MCF 10A (cell line): ENCODE data around the gene AICDA. TPM values are rescaled to one million over a fixed set of nuclear protein-coding genes. Genes with fewer than 3 reads are reported as not detected.
A peak's percentile ranks its signal among the peaks of the same experiment; 100 is the strongest.
"Not testable (repeated sequence)": the region's sequence is repeated elsewhere in the genome, so short reads cannot be mapped to it uniquely, and the experiment has no call there.

ENCODE experiments used
- BruUV-seq: library from RNA; stranded (reverse); fragments of 400-500 nt; replicated peaks from 2 replicates; lab custom pipeline; 2021; lab: Mats Ljungman, UMichigan
- CTCF ChIA-PET: fragments of 300-600 bp; sonication (Branson Sonifier 250); formaldehyde crosslinking; extraction: SDS; loops from one replicate; lab custom pipeline; 2021; ENCODE audit warnings: antibody characterized with exemption, inconsistent platforms; lab: Yijun Ruan, JAX
- POLR2A ChIA-PET: fragments of 300-600, 350-650 bp; sonication (Branson Sonifier 250); formaldehyde crosslinking; extraction: SDS; loops from one replicate; lab custom pipeline; 2020; ENCODE audit warnings: antibody characterized with exemption, inconsistent platforms; lab: Yijun Ruan, JAX
- DNase-seq: peaks from one replicate; pipeline ENCODE4 v3.0.0-alpha.2; 2018; ENCODE audit not compliant: unreplicated experiment
- H3K27ac Mint-ChIP-seq: one replicate; pipeline ENCODE4 v1.8.0; 2022; ENCODE audit warnings: mild to moderate bottlenecking, low read depth, mixed read lengths; ENCODE audit not compliant: unreplicated experiment
- H3K27me3 Mint-ChIP-seq: one replicate; pipeline ENCODE4 v1.8.0; 2022; ENCODE audit warnings: mixed read lengths; ENCODE audit not compliant: insufficient read depth, unreplicated experiment
- H3K36me3 Mint-ChIP-seq: one replicate; pipeline ENCODE4 v1.8.0; 2022; ENCODE audit warnings: mild to moderate bottlenecking, moderate library complexity, mixed read lengths; ENCODE audit not compliant: insufficient read depth, unreplicated experiment
- H3K4me1 Mint-ChIP-seq: one replicate; pipeline ENCODE4 v1.8.0; 2022; ENCODE audit warnings: mixed read lengths; ENCODE audit not compliant: insufficient read depth, unreplicated experiment
- H3K4me3 Mint-ChIP-seq: one replicate; pipeline ENCODE4 v1.8.0; 2022; ENCODE audit warnings: mild to moderate bottlenecking, moderate library complexity, mixed read lengths; ENCODE audit not compliant: unreplicated experiment
- H3K9me3 Mint-ChIP-seq: one replicate; pipeline ENCODE4 v1.8.0; 2022; ENCODE audit warnings: mixed read lengths; ENCODE audit not compliant: unreplicated experiment
- intact Hi-C: fragments of 100-400 bp; cut with micrococcal nuclease; formaldehyde crosslinking; loops from 2 replicates; pipeline ENCODE4 v1.14.1; 2022
- total RNA-seq: library from RNA; stranded (reverse); gene quantifications from 2 replicates; pipeline ENCODE4 v1.2.3, GENCODE V29; 2022
- TF ChIP-seq, protein P1 (sequence below): fragments of 200-600 bp; IDR thresholded peaks from one replicate; pipeline ENCODE4 v1.8.0; 2022; ENCODE audit warnings: antibody characterized with exemption, mild to moderate bottlenecking; ENCODE audit not compliant: unreplicated experiment

Gene AICDA
- total RNA-seq, 1 experiment from 2014 or later, result not detected

- H3K4me3 Mint-ChIP-seq, result no peak overlapping the region
- no TSS peak for BruUV-seq
- TF ChIP-seq, protein P1, sequence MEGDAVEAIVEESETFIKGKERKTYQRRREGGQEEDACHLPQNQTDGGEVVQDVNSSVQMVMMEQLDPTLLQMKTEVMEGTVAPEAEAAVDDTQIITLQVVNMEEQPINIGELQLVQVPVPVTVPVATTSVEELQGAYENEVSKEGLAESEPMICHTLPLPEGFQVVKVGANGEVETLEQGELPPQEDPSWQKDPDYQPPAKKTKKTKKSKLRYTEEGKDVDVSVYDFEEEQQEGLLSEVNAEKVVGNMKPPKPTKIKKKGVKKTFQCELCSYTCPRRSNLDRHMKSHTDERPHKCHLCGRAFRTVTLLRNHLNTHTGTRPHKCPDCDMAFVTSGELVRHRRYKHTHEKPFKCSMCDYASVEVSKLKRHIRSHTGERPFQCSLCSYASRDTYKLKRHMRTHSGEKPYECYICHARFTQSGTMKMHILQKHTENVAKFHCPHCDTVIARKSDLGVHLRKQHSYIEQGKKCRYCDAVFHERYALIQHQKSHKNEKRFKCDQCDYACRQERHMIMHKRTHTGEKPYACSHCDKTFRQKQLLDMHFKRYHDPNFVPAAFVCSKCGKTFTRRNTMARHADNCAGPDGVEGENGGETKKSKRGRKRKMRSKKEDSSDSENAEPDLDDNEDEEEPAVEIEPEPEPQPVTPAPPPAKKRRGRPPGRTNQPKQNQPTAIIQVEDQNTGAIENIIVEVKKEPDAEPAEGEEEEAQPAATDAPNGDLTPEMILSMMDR, result no peak
- H3K27me3 Mint-ChIP-seq, result no peaks in the 10 kb centered on the region
- intact Hi-C loops, result no loop called here
- ChIA-PET CTCF (interaction anchor here (1.1 to 1.6 kb wide), 2 partner anchors 78 to 427 kb away, joined by 3 to 6 read pairs; no protein-coding TSS in a partner anchor), POLR2A (no interaction called here)
- peaks cover 6% of the 10 kb centered on the region for H3K4me1 Mint-ChIP-seq
- no peak overlapping the region for H3K27ac Mint-ChIP-seq
- DNase-seq, result no peak
- H3K9me3 Mint-ChIP-seq, result no peaks in the 10 kb centered on the region
- H3K36me3 Mint-ChIP-seq, result no peaks in the 10 kb centered on the region
Measured at GRCh38 chr12:8622646-8623045, 10.0 kb upstream of the AICDA start.

DNA sequence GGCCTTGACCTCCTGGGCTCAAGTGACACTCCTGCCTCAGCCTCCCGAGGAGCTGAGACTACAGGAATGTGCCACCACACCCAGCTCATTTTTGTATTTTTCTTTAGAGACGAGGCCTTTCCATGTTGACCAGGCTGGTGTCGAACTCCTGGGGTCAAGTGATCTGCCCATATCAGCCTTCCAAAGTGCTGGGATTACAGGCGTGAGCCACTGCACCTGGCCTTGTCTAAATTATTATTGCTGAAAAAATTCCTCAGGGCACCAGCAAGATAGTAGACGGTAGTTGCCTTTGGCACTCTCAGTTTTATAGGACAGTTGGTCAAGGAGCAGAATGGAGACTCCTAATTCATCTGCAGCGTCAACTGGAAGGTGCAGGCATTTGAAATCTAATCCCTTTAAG is 2.5 kb upstream of the AICDA start:
- intact Hi-C loops, result no loop called here
- POLR2A ChIA-PET, result no interaction called here
- no peak overlapping the region for H3K27ac Mint-ChIP-seq

GRCh38 chr12:8613881-8614280 is 1.2 kb upstream of the AICDA start:
- DNase-seq, H3K4me1 Mint-ChIP-seq, H3K9me3 Mint-ChIP-seq, H3K27me3 Mint-ChIP-seq, H3K36me3 Mint-ChIP-seq, H3K4me3 Mint-ChIP-seq, BruUV-seq, H3K27ac Mint-ChIP-seq, intact Hi-C loops: not testable (repeated sequence)
- POLR2A ChIA-PET, result interaction anchor here (0.5 kb wide), 1 partner anchor 322 kb away, joined by 3 read pairs; no protein-coding TSS in a partner anchor
- CTCF ChIA-PET, result interaction anchor here (0.5 to 9.8 kb wide), 4 partner anchors 43 to 435 kb away, joined by 3 to 135 read pairs (median 4); partner anchors contain the start of gene CLEC4E

More for the DNA sequence above, 2.5 kb upstream of the AICDA start:
- no peaks in the 10 kb centered on the region for H3K27me3 Mint-ChIP-seq
- no peak overlapping the region for H3K4me3 Mint-ChIP-seq
- TF ChIP-seq, protein P1, result no peak
- no peaks in the 10 kb centered on the region for H3K9me3 Mint-ChIP-seq
- CTCF ChIA-PET, result interaction anchor here (0.7 to 1.0 kb wide), 2 partner anchors 9 to 71 kb away, joined by 3 to 4 read pairs; no protein-coding TSS in a partner anchor
- no TSS peak for BruUV-seq
- H3K4me1 Mint-ChIP-seq, result peaks cover 6% of the 10 kb centered on the region
- H3K36me3 Mint-ChIP-seq, result no peaks in the 10 kb centered on the region
- no peak for DNase-seq

DNA sequence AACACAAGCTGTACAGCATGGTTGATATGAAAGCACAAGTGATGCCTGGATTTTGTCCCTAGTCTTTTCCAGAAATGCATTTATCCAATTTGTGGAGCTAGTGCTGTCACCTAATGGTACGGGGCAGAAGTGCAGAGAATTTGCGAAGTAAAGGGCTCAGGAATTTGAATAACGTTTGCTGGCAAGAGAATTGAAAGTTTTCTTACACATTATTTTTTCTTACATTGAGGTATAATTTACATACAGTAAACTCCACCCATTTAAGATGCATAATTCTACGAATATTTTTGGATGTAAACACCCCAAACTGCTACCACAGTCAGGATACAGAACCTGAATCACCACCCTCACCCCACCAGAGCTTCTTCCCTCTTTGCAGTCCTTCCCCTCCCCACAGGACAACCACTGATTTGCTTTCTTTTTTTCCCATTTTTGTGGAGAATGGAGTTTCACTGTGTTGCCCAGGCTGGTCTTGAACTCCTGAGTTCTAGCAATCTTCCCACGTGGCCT is 3.5 kb downstream of the AICDA start:
- peaks cover 36% of the 10 kb centered on the region for H3K27me3 Mint-ChIP-seq
- POLR2A ChIA-PET, result no interaction called here
- CTCF ChIA-PET, result interaction anchor here (0.6 to 9.8 kb wide), 26 partner anchors 9 to 1828 kb away, joined by 3 to 135 read pairs (median 4); partner anchors contain the start of gene CLEC4E
- no peaks in the 10 kb centered on the region for H3K9me3 Mint-ChIP-seq
- no peaks in the 10 kb centered on the region for H3K36me3 Mint-ChIP-seq
- H3K4me3 Mint-ChIP-seq, result peak overlapping the region; percentile 63
- no peak overlapping the region for H3K27ac Mint-ChIP-seq
- BruUV-seq, result no TSS peak
- intact Hi-C loops, result loop anchor here (1.0 kb wide), 1 partner anchor 65 kb away; no protein-coding TSS in a partner anchor
- peak; percentile 55 for DNase-seq
- peaks cover 10% of the 10 kb centered on the region for H3K4me1 Mint-ChIP-seq
- TF ChIP-seq, protein P1, result peak; percentile 75
